HEK293 (cell line): ENCODE results near the gene RNF111.

Experiments
- CTCF ChIP-seq: fragments of 450-650 bp; formaldehyde crosslinking; IDR thresholded peaks from 2 replicates; pipeline ENCODE4 v1.5.1; 2016; ENCODE audit warnings: missing biosample characterization, missing genetic modification characterization
- PRDM2 ChIP-seq: fragments of 450-650 bp; formaldehyde crosslinking; IDR thresholded peaks from 2 replicates; pipeline ENCODE4 v1.5.1; 2016; ENCODE audit warnings: missing biosample characterization, missing genetic modification characterization, borderline replicate concordance
- ZNF221 ChIP-seq: fragments of 450-650 bp; formaldehyde crosslinking; IDR thresholded peaks from 2 replicates; pipeline ENCODE4 v1.5.1; 2017; ENCODE audit warnings: missing biosample characterization, missing genetic modification characterization, borderline replicate concordance
- ZNF239 ChIP-seq: fragments of 450-650 bp; formaldehyde crosslinking; IDR thresholded peaks from 2 replicates; pipeline ENCODE4 v1.5.1; 2016; ENCODE audit warnings: missing biosample characterization, missing genetic modification characterization
- ZNF624 ChIP-seq: fragments of 450-650 bp; formaldehyde crosslinking; IDR thresholded peaks from 2 replicates; pipeline ENCODE4 v1.5.1; 2017; ENCODE audit warnings: missing biosample characterization, missing genetic modification characterization
- ZNF670 ChIP-seq: fragments of 450-650 bp; formaldehyde crosslinking; IDR thresholded peaks from 2 replicates; pipeline ENCODE4 v1.5.1; 2016; ENCODE audit warnings: missing biosample characterization, missing genetic modification characterization, low read depth

GRCh38 chr15:58992181-58992580, 4.7 kb downstream of the RNF111 start:
- TF ChIP-seq CTCF (tag by site-specific recombination) (no peak), ZNF221 (tag by site-specific recombination) (no peak), ZNF624 (tag by site-specific recombination) (no peak), ZNF670 (tag by site-specific recombination) (no peak), ZNF239 (no peak), PRDM2 (tag by site-specific recombination) (no peak)
